KMS-11 (cell line): ENCODE results near the gene CPED1.

Experiments used
- H2AFZ ChIP-seq: fragments of 200-600 bp; sonication (generic); 2 replicates; pipeline ENCODE4 v1.6.1; 2016; ENCODE audit warnings: antibody characterized with exemption, mixed run types, low read depth
- H3K27ac ChIP-seq: fragments of 200-600 bp; sonication (generic); 2 replicates; pipeline ENCODE4 v1.6.1; 2016; ENCODE audit warnings: mild to moderate bottlenecking, mixed run types
- H3K27me3 ChIP-seq: fragments of 200-600 bp; sonication (generic); 2 replicates; pipeline ENCODE4 v1.6.1; 2017; ENCODE audit warnings: mild to moderate bottlenecking, low read depth, mixed run types, moderate library complexity; ENCODE audit not compliant: insufficient read depth
- H3K36me3 ChIP-seq: fragments of 200-600 bp; sonication (generic); 2 replicates; pipeline ENCODE4 v1.6.1; 2017; ENCODE audit warnings: mild to moderate bottlenecking, mixed run types; ENCODE audit not compliant: insufficient read depth
- H3K4me1 ChIP-seq: fragments of 200-600 bp; sonication (generic); 2 replicates; pipeline ENCODE4 v1.6.1; 2016; ENCODE audit warnings: mild to moderate bottlenecking, low read depth, mixed run types; ENCODE audit not compliant: poor library complexity, severe bottlenecking
- H3K4me2 ChIP-seq: fragments of 200-600 bp; sonication (generic); 2 replicates; pipeline ENCODE4 v1.7.0; 2016; ENCODE audit warnings: mild to moderate bottlenecking, mixed run types
- H3K4me3 ChIP-seq: fragments of 200-600 bp; sonication (generic); IDR thresholded peaks from 2 replicates; pipeline ENCODE4 v1.6.1; 2017; ENCODE audit warnings: low read depth, low read length, mixed read lengths; ENCODE audit not compliant: insufficient read depth
- H3K79me2 ChIP-seq: fragments of 200-600 bp; sonication (generic); 2 replicates; pipeline ENCODE4 v1.6.1; 2016; ENCODE audit warnings: low read depth, mixed run types; ENCODE audit not compliant: insufficient read depth
- H3K9ac ChIP-seq: fragments of 200-600 bp; sonication (generic); 2 replicates; pipeline ENCODE4 v1.6.1; 2016; ENCODE audit warnings: mild to moderate bottlenecking, mixed run types
- H4K20me1 ChIP-seq: fragments of 200-600 bp; sonication (generic); 2 replicates; pipeline ENCODE4 v1.6.1; 2016; ENCODE audit warnings: mild to moderate bottlenecking, mixed run types; ENCODE audit not compliant: insufficient read depth
- CTCF ChIP-seq: fragments of 200-600 bp; sonication (generic); conservative IDR thresholded peaks from 2 replicates; pipeline ENCODE4 v1.6.1; 2017; ENCODE audit warnings: low read depth, mild to moderate bottlenecking, antibody characterized with exemption, low read length, moderate library complexity, mixed read lengths

The CPED1 gene

GRCh38 chr7:121261207-121261884, 272.8 kb downstream of the CPED1 start:
- Histone ChIP-seq H3K4me2 (no peak overlapping the region), H3K4me3 (no peak overlapping the region), H2AFZ (no peak overlapping the region), H3K27ac (no peak overlapping the region), H4K20me1 (no peaks in the 10 kb centered on the region), H3K36me3 (no peaks in the 10 kb centered on the region), H3K27me3 (no peaks in the 10 kb centered on the region), H3K9ac (no peak overlapping the region), H3K4me1 (no peaks in the 10 kb centered on the region), H3K79me2 (no peaks in the 10 kb centered on the region)
- no peak for TF ChIP-seq CTCF

GRCh38 chr7:121262221-121262620, 273.7 kb downstream of the CPED1 start:
- no peaks in the 10 kb centered on the region for H3K36me3 ChIP-seq

GRCh38 chr7:121262969-121263368, 274.5 kb downstream of the CPED1 start:
- Histone ChIP-seq H3K27ac (no peak overlapping the region), H3K4me1 (no peaks in the 10 kb centered on the region), H3K36me3 (no peaks in the 10 kb centered on the region), H3K79me2 (no peaks in the 10 kb centered on the region), H4K20me1 (no peaks in the 10 kb centered on the region), H3K4me3 (no peak overlapping the region), H3K4me2 (no peak overlapping the region), H3K9ac (no peak overlapping the region), H3K27me3 (no peaks in the 10 kb centered on the region), H2AFZ (no peak overlapping the region)
- TF ChIP-seq CTCF, result no peak

More at GRCh38 chr7:121262221-121262620, 273.7 kb downstream of the CPED1 start:
- TF ChIP-seq CTCF, result no peak
- Histone ChIP-seq H3K27me3 (no peaks in the 10 kb centered on the region), H3K4me3 (no peak overlapping the region), H3K79me2 (no peaks in the 10 kb centered on the region), H3K4me1 (no peaks in the 10 kb centered on the region), H3K27ac (no peak overlapping the region), H3K4me2 (no peak overlapping the region), H3K9ac (no peak overlapping the region), H2AFZ (no peak overlapping the region), H4K20me1 (no peaks in the 10 kb centered on the region)

- Histone ChIP-seq H3K9ac (no peak overlapping the region), H4K20me1 (no peaks in the 10 kb centered on the region), H3K27me3 (no peaks in the 10 kb centered on the region), H3K4me2 (no peak overlapping the region), H2AFZ (no peak overlapping the region), H3K4me1 (peaks cover 2% of the 10 kb centered on the region), H3K27ac (no peak overlapping the region), H3K79me2 (no peaks in the 10 kb centered on the region), H3K4me3 (no peak overlapping the region), H3K36me3 (no peaks in the 10 kb centered on the region)
- no peak for TF ChIP-seq CTCF
Observed at GRCh38 chr7:121266307-121266894, 277.9 kb downstream of the CPED1 start.
